ENCODE data around the gene PARD3B.

GRCh38 chr2:205288686-205289085 is 743.4 kb downstream of the PARD3B start:
- TF ChIP-seq POLR2AphosphoS5 (IDR thresholded peaks at IDR 0.05; ENCODE audit: low read depth, low read length) (no peak), POLR2A (IDR thresholded peaks at IDR 0.05; ENCODE audit: low read depth, low read length) (no peak), TAF1 (IDR thresholded peaks at IDR 0.05; ENCODE audit: low read depth, low read length) (no peak)

All from GM12891 (cell line).